Activated naive CD4-positive, alpha-beta T cell treated with anti-CD3 and anti-CD28 coated beads, Interleukin-2, amount 10 ng/mL, durations not matched to agents 7 days and 5 days (primary cell): Measurements from ENCODE around the gene AGAP2.

Experiments used
- CTCF ChIA-PET: fragments of 350-600 bp; sonication (Branson Sonifier 250); formaldehyde crosslinking; loops from one replicate; lab custom pipeline; 2021; ENCODE audit warnings: antibody characterized with exemption; lab: Charles Lee
- DNase-seq: peaks from one replicate; pipeline ENCODE4 v3.0.0-alpha.2; 2020
- H3K27ac Mint-ChIP-seq: one replicate; pipeline ENCODE4 v1.8.0; 2021; ENCODE audit warnings: mild to moderate bottlenecking, moderate library complexity, mixed read lengths
- H3K27me3 Mint-ChIP-seq: one replicate; pipeline ENCODE4 v1.8.0; 2021; ENCODE audit warnings: mild to moderate bottlenecking, mixed read lengths
- H3K36me3 Mint-ChIP-seq: one replicate; pipeline ENCODE4 v1.8.0; 2021; ENCODE audit warnings: mixed read lengths
- H3K4me1 Mint-ChIP-seq: one replicate; pipeline ENCODE4 v1.8.0; 2021; ENCODE audit warnings: mixed read lengths
- H3K4me3 Mint-ChIP-seq: one replicate; pipeline ENCODE4 v1.8.0; 2021; ENCODE audit warnings: mild to moderate bottlenecking, moderate library complexity, mixed read lengths
- H3K9me3 Mint-ChIP-seq: one replicate; pipeline ENCODE4 v1.8.0; 2021; ENCODE audit warnings: mixed read lengths

The AGAP2 gene

GRCh38 chr12:57744777-57745484 is 6.4 kb upstream of the AGAP2 start, which contains the start of gene TSPAN31:
TSPAN31 (plus strand) TSS chr12:57745039; CDS start chr12:57745155, 116 bp downstream.
- peak; percentile 98 for DNase-seq
- H3K36me3 Mint-ChIP-seq = peaks cover 35% of the 10 kb centered on the region
- H3K4me3 Mint-ChIP-seq = peak within 1 kb of the TSS; percentile 87
- H3K27ac Mint-ChIP-seq = peak within 1 kb of the TSS; percentile 93
- H3K27me3 Mint-ChIP-seq = no peaks in the 10 kb centered on the region
- CTCF ChIA-PET = interaction anchor here (0.8 to 2.0 kb wide), 3 partner anchors 11 to 50 kb away, joined by 3 to 6 read pairs (median 3); partner anchors contain the start of gene OS9
- H3K9me3 Mint-ChIP-seq = no peaks in the 10 kb centered on the region
- peaks cover 55% of the 10 kb centered on the region for H3K4me1 Mint-ChIP-seq

GRCh38 chr12:57744194-57744776 is 5.7 kb upstream of the AGAP2 start:
- peak; percentile 83 for DNase-seq
- H3K4me3 Mint-ChIP-seq = peak overlapping the region; percentile 87
- no peaks in the 10 kb centered on the region for H3K9me3 Mint-ChIP-seq
- H3K36me3 Mint-ChIP-seq = peaks cover 37% of the 10 kb centered on the region
- CTCF ChIA-PET = interaction anchor here (0.8 to 2.0 kb wide), 3 partner anchors 12 to 50 kb away, joined by 3 to 6 read pairs (median 3); partner anchors contain the start of gene OS9
- H3K27me3 Mint-ChIP-seq = no peaks in the 10 kb centered on the region
- H3K4me1 Mint-ChIP-seq = peaks cover 61% of the 10 kb centered on the region
- H3K27ac Mint-ChIP-seq = peak overlapping the region; percentile 93

GRCh38 chr12:57743769-57744168 is 5.2 kb upstream of the AGAP2 start:
- H3K27ac Mint-ChIP-seq = peak overlapping the region; percentile 93
- DNase-seq = no peak
- H3K4me3 Mint-ChIP-seq = peak overlapping the region; percentile 87
- H3K4me1 Mint-ChIP-seq = peaks cover 66% of the 10 kb centered on the region
- peaks cover 38% of the 10 kb centered on the region for H3K36me3 Mint-ChIP-seq
- H3K9me3 Mint-ChIP-seq = no peaks in the 10 kb centered on the region
- no peaks in the 10 kb centered on the region for H3K27me3 Mint-ChIP-seq
- CTCF ChIA-PET = interaction anchor here (1.3 kb wide), 1 partner anchor 21 kb away, joined by 3 read pairs; no protein-coding TSS in a partner anchor

GRCh38 chr12:57741844-57742738 is 3.5 kb upstream of the AGAP2 start:
- peaks cover 25% of the 10 kb centered on the region for H3K36me3 Mint-ChIP-seq
- CTCF ChIA-PET = interaction anchor here (0.9 to 2.5 kb wide), 13 partner anchors 8 to 283 kb away, joined by 3 to 12 read pairs (median 5); partner anchors contain the start of genes B4GALNT1 and OS9

GRCh38 chr12:57741413-57741789 is 2.9 kb upstream of the AGAP2 start:
- Mint-ChIP-seq H3K4me1 (peaks cover 64% of the 10 kb centered on the region), H3K27ac (peak overlapping the region; percentile 82), H3K27me3 (no peaks in the 10 kb centered on the region), H3K36me3 (peaks cover 25% of the 10 kb centered on the region), H3K4me3 (peak overlapping the region; percentile 80), H3K9me3 (no peaks in the 10 kb centered on the region)
- CTCF ChIA-PET = interaction anchor here (0.9 to 2.5 kb wide), 14 partner anchors 9 to 283 kb away, joined by 3 to 12 read pairs (median 4); partner anchors contain the start of genes B4GALNT1 and OS9
- DNase-seq = no peak

More at GRCh38 chr12:57741844-57742738, 3.5 kb upstream of the AGAP2 start:
- H3K27ac Mint-ChIP-seq = peak overlapping the region; percentile 82
- H3K9me3 Mint-ChIP-seq = no peaks in the 10 kb centered on the region
- peak overlapping the region; percentile 80 for H3K4me3 Mint-ChIP-seq
- H3K4me1 Mint-ChIP-seq = peaks cover 62% of the 10 kb centered on the region
- DNase-seq = peak; percentile 92
- no peaks in the 10 kb centered on the region for H3K27me3 Mint-ChIP-seq

GRCh38 chr12:57740656-57741412 is 2.3 kb upstream of the AGAP2 start:
- H3K4me3 Mint-ChIP-seq = peak overlapping the region; percentile 80
- H3K27me3 Mint-ChIP-seq = no peaks in the 10 kb centered on the region
- H3K9me3 Mint-ChIP-seq = no peaks in the 10 kb centered on the region
- peaks cover 59% of the 10 kb centered on the region for H3K4me1 Mint-ChIP-seq
- peaks cover 24% of the 10 kb centered on the region for H3K36me3 Mint-ChIP-seq
- peak overlapping the region; percentile 82 for H3K27ac Mint-ChIP-seq
- peak; percentile 93 for DNase-seq
- CTCF ChIA-PET = interaction anchor here (0.9 to 2.5 kb wide), 13 partner anchors 8 to 159 kb away, joined by 3 to 12 read pairs (median 5); partner anchors contain the start of genes B4GALNT1 and OS9

GRCh38 chr12:57739914-57740538 is 1.5 kb upstream of the AGAP2 start:
- peaks cover 24% of the 10 kb centered on the region for H3K36me3 Mint-ChIP-seq
- no peaks in the 10 kb centered on the region for H3K9me3 Mint-ChIP-seq
- peak overlapping the region; percentile 80 for H3K4me3 Mint-ChIP-seq
- H3K4me1 Mint-ChIP-seq = peaks cover 51% of the 10 kb centered on the region
- no peaks in the 10 kb centered on the region for H3K27me3 Mint-ChIP-seq
- CTCF ChIA-PET = interaction anchor here (1.1 to 1.9 kb wide), 2 partner anchors 47 to 113 kb away, joined by 5 to 6 read pairs; no protein-coding TSS in a partner anchor
- no peak for DNase-seq
- no peak overlapping the region for H3K27ac Mint-ChIP-seq

GRCh38 chr12:57739387-57739786 is 845 bp upstream of the AGAP2 start:
- peaks cover 27% of the 10 kb centered on the region for H3K36me3 Mint-ChIP-seq
- H3K4me3 Mint-ChIP-seq = peak overlapping the region; percentile 80
- H3K27ac Mint-ChIP-seq = no peak overlapping the region
- DNase-seq = no peak
- no peaks in the 10 kb centered on the region for H3K27me3 Mint-ChIP-seq
- CTCF ChIA-PET = no interaction called here
- H3K4me1 Mint-ChIP-seq = peaks cover 45% of the 10 kb centered on the region
- no peaks in the 10 kb centered on the region for H3K9me3 Mint-ChIP-seq

- no peaks in the 10 kb centered on the region for H3K9me3 Mint-ChIP-seq
- H3K27ac Mint-ChIP-seq = no peak overlapping the region
- H3K36me3 Mint-ChIP-seq = peaks cover 34% of the 10 kb centered on the region
- CTCF ChIA-PET = interaction anchor here (1.2 kb wide), 1 partner anchor 15 kb away, joined by 4 read pairs; no protein-coding TSS in a partner anchor
- no peak overlapping the region for H3K4me3 Mint-ChIP-seq
- DNase-seq = no peak
- H3K27me3 Mint-ChIP-seq = no peaks in the 10 kb centered on the region
- peaks cover 33% of the 10 kb centered on the region for H3K4me1 Mint-ChIP-seq
Observed at GRCh38 chr12:57737467-57738460, 778 bp downstream of the AGAP2 start.

GRCh38 chr12:57736741-57737466 is 1.6 kb downstream of the AGAP2 start:
- CTCF ChIA-PET = interaction anchor here (1.2 kb wide), 1 partner anchor 14 kb away, joined by 4 read pairs; no protein-coding TSS in a partner anchor

More at GRCh38 chr12:57736741-57737466, 1.6 kb downstream of the AGAP2 start:
- H3K27me3 Mint-ChIP-seq = no peaks in the 10 kb centered on the region
- H3K4me1 Mint-ChIP-seq = peaks cover 28% of the 10 kb centered on the region
- no peak overlapping the region for H3K27ac Mint-ChIP-seq
- no peak overlapping the region for H3K4me3 Mint-ChIP-seq
- DNase-seq = no peak
- H3K9me3 Mint-ChIP-seq = no peaks in the 10 kb centered on the region
- H3K36me3 Mint-ChIP-seq = peaks cover 41% of the 10 kb centered on the region
